ENCODE results near the gene FRMPD2.

The FRMPD2 gene

DNA sequence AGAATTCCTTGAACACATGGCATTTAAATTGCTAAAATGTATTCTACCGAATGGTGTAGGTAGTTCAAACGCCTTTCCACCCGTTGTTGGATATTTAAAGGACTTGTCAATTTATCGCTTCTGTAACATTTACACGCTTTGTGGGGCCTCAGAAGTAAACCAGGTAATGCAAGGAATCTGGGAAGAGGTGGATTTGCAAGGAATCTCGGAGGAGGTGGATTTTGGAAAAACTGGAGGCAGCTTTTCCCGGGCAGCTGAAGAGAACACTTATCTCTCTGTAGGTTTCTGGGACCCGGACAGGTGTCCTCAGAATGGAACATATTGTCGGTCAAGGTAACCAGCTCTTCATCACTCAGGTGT lies 31.4 kb upstream of the FRMPD2 start:
- no peak overlapping the region for H3K27ac ChIP-seq
- H3K4me3 ChIP-seq = peak overlapping the region; percentile 88
- no peaks in the 10 kb centered on the region for H3K36me3 ChIP-seq
- no peaks in the 10 kb centered on the region for H3K9me3 ChIP-seq
- peaks cover 38% of the 10 kb centered on the region for H4K20me1 ChIP-seq
- TF ChIP-seq Cebpa-rat (IDR thresholded peaks at IDR 0.05) = no peak
- H3K9ac ChIP-seq = no peak overlapping the region
- peaks cover 31% of the 10 kb centered on the region for H3K4me1 ChIP-seq
- peak overlapping the region; percentile 74 for H3K4me2 ChIP-seq
- no peaks in the 10 kb centered on the region for H3K27me3 ChIP-seq

DNA sequence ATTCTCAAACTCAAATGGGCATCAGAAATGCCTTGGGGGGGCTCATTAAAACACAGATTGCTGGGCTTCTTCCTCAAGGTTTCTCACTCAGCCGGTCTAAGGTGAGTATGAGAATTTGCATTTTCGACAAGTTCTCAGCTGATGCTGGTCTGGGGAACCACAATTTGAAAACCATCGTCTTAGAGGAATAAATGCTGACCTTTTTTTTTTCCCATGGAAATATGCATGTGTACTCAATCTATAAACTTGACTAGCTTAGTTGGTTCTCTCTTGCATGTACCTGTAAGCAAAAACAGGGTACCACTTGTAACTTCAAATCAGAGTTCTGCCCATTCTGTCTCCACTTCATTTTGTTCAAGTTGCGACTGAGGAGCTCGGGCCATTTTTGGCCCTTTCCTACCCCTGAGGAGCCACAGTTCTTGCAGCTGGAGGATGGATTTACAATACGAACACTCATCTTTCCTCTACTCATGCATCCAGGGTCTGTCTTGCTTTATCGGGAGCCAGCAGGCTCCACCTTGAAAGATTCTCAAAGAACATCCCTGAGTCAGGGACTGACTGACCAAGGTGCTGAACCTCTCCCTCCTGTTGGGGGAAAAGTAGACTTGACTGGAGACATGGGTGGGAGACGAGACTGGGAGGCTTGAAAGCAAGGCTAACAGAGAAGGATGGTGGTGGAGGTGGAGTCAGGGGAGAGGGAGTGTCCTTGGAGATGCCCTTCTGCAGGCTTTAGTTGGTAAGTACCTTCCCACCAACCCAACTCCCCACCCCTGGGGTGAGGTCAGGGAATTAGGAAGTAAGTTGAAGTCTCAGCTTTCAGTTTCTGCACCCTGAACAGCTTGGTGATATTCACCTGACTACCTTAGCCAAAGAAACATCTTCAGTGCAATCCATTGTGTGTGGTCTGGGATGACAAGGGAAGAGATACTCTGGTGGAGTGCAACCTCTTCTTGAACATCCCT lies 28.3 kb upstream of the FRMPD2 start:
- Histone ChIP-seq H3K4me1 (peaks cover 16% of the 10 kb centered on the region), H4K20me1 (peaks cover 9% of the 10 kb centered on the region; the same call in 1 of the 2 replicates), H3K9me3 (no peaks in the 10 kb centered on the region), H3K36me3 (no peaks in the 10 kb centered on the region), H3K9ac (no peak overlapping the region), H3K4me3 (no peak overlapping the region), H3K27ac (no peak overlapping the region), H3K4me2 (no peak overlapping the region), H3K27me3 (no peaks in the 10 kb centered on the region)
- no peak for TF ChIP-seq Cebpa-rat (IDR thresholded peaks at IDR 0.05)

DNA sequence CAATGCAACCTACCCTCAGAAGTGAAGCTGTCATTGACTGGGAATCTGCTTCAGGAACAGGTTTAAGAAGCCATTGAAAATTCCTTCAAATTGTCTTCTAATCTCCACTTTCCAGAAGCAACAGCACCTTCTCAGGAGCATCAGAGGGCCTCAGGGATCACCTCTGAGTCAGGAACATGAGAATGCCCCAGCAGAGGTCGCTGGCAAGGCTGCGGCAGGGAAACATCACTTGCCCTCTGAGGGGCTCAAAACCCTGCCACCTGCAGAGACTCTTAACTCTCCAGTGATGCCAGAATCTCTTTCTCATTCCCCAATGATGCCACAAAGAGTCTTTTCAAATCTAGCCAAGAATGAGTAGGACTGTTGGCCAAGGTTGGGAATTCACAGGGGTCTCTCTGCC lies 26.1 kb upstream of the FRMPD2 start:
- H3K4me1 ChIP-seq = peaks cover 8% of the 10 kb centered on the region; the same call in 1 of the 2 replicates
- no peaks in the 10 kb centered on the region for H3K36me3 ChIP-seq
- H3K4me2 ChIP-seq = no peak overlapping the region
- H4K20me1 ChIP-seq = no peaks in the 10 kb centered on the region
- H3K27me3 ChIP-seq = no peaks in the 10 kb centered on the region
- no peak overlapping the region for H3K4me3 ChIP-seq
- H3K9ac ChIP-seq = no peak overlapping the region
- H3K9me3 ChIP-seq = no peaks in the 10 kb centered on the region
- H3K27ac ChIP-seq = no peak overlapping the region
- TF ChIP-seq Cebpa-rat (IDR thresholded peaks at IDR 0.05) = no peak

DNA sequence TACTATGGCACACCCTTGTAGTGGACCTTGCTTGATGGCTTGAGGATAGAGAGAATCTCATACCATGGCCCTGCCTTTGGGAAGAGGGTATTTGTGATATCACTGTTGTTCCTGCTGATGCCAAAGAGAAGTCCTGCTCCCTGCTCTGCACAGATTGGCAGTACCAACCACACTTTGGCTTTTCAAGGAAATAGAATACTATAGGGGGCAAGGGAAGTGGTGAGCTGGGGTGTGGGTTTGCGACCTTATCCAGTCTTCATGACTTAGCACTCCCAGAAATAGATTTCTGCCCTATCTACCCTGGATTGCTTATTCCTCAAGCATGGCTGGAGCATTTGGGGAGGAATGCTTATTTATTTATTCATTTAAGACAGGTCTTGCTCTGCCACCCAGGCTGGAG lies 25.2 kb upstream of the FRMPD2 start:
- no peak for TF ChIP-seq Cebpa-rat (IDR thresholded peaks at IDR 0.05)
- no peaks in the 10 kb centered on the region for H4K20me1 ChIP-seq
- no peak overlapping the region for H3K9ac ChIP-seq
- 0 out of 2 replicates have a peak overlapping the region, but pooled peaks have one; percentile 9 for H3K4me2 ChIP-seq
- H3K27ac ChIP-seq = no peak overlapping the region
- no peaks in the 10 kb centered on the region for H3K27me3 ChIP-seq
- H3K4me1 ChIP-seq = peaks cover 8% of the 10 kb centered on the region; the same call in 1 of the 2 replicates
- no peaks in the 10 kb centered on the region for H3K9me3 ChIP-seq
- H3K36me3 ChIP-seq = no peaks in the 10 kb centered on the region
- no peak overlapping the region for H3K4me3 ChIP-seq

DNA sequence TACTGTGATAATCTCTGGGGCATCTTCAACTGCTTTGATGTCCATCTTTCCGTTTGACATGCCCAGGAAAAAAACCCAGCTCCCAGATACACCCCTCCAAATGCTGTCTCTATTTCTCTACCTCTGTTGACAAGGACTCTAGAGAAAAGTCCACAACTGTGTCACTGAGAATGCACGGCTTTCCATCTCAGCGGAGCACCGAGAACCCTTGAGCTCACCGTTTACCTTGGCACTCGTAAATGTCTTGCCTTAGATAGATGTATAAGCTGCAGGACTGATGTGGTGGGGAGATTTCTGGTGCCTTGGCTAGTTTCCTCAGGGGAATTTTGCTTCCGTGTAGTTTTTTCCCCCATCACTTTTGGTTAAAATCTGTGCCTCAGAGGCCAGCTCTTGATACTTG lies 24.6 kb upstream of the FRMPD2 start:
- Histone ChIP-seq H3K27me3 (no peaks in the 10 kb centered on the region), H3K4me2 (peak overlapping the region; percentile 9; the same call in 1 of the 2 replicates), H3K36me3 (no peaks in the 10 kb centered on the region), H3K9ac (no peak overlapping the region), H3K27ac (no peak overlapping the region), H3K4me1 (peaks cover 8% of the 10 kb centered on the region; the same call in 1 of the 2 replicates), H4K20me1 (no peaks in the 10 kb centered on the region), H3K9me3 (no peaks in the 10 kb centered on the region), H3K4me3 (no peak overlapping the region)
- TF ChIP-seq Cebpa-rat (IDR thresholded peaks at IDR 0.05) = no peak

DNA sequence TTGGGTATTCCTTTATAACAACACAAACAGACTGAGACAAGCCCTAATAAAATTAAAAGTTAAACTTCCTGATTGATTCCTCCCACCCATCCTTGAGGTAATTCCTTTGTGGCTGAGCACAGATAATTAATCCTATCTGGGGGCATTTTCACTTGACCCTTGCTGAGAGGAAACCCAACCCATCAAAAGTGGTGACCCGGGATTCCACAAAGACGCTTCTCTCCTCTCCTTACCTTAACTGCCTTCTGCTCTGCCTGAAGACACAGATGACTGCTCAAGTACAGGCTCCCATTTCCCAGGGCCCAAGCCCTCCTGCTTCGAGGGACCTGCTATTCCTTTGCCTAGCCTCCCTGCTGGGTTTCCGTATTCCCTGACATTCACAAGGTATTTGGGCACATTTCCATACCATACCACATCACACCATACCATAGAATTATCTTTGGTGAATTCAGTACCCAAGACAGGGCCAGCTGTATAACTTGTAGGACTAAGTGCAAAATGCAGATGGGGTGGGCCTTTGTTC lies 22.1 kb upstream of the FRMPD2 start:
- Histone ChIP-seq H3K27me3 (no peaks in the 10 kb centered on the region), H4K20me1 (no peaks in the 10 kb centered on the region), H3K4me2 (no peak overlapping the region), H3K9me3 (no peaks in the 10 kb centered on the region), H3K4me1 (peaks cover 8% of the 10 kb centered on the region; the same call in 1 of the 2 replicates), H3K9ac (no peak overlapping the region), H3K36me3 (no peaks in the 10 kb centered on the region), H3K27ac (no peak overlapping the region), H3K4me3 (no peak overlapping the region)
- no peak for TF ChIP-seq Cebpa-rat (IDR thresholded peaks at IDR 0.05)

DNA sequence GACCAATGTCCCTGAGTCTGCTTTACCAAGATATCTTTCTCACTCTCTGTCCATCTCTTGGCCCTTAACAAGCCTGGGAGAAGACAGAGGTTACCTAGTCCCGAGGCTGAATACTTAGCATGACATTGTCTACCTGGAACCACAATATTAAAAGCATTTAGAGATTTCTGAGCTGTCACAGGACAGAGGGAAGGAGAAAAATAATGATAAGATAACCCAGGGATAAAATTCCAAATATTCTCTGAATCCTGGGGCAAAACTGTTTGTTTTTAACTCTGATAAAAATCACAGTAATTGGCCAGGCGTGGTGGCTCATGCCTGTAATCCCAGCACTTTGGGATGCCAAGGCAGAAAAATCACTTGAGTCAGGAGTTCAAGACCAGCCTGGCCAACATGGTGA lies 19.9 kb upstream of the FRMPD2 start:
- TF ChIP-seq Cebpa-rat (IDR thresholded peaks at IDR 0.05) = no peak

DNA sequence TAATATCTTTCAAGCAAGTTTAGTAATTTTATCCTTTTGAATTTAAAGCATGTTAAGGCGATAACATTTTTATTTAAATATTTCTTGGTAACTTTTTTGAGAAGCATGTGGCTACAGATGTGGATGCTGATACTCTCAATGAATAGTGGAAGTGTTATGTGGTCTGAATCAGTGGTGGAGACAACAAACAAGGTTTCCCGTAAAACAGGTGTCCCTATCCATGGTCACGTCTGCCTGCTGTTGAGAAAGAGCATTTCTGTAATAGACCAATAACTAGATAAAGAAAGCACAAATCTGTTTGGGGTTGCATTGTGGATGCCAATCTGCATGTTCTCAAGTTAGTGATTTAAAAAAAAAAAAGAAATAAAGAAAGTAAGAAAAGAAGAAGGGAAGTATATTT lies 18.1 kb upstream of the FRMPD2 start:
- Histone ChIP-seq H3K4me3 (no peak overlapping the region), H3K4me2 (no peak overlapping the region), H3K36me3 (no peaks in the 10 kb centered on the region), H3K9ac (no peak overlapping the region), H4K20me1 (no peaks in the 10 kb centered on the region), H3K4me1 (peaks cover 11% of the 10 kb centered on the region; the same call in 1 of the 2 replicates), H3K27me3 (no peaks in the 10 kb centered on the region), H3K27ac (no peak overlapping the region), H3K9me3 (no peaks in the 10 kb centered on the region)
- TF ChIP-seq Cebpa-rat (IDR thresholded peaks at IDR 0.05) = no peak

More for the DNA sequence above, 19.9 kb upstream of the FRMPD2 start:
- H3K27me3 ChIP-seq = no peaks in the 10 kb centered on the region
- H4K20me1 ChIP-seq = no peaks in the 10 kb centered on the region
- no peak overlapping the region for H3K4me3 ChIP-seq
- no peak overlapping the region for H3K27ac ChIP-seq
- H3K9me3 ChIP-seq = no peaks in the 10 kb centered on the region
- H3K4me1 ChIP-seq = peaks cover 13% of the 10 kb centered on the region; the same call in 1 of the 2 replicates
- H3K36me3 ChIP-seq = no peaks in the 10 kb centered on the region
- no peak overlapping the region for H3K9ac ChIP-seq
- H3K4me2 ChIP-seq = no peak overlapping the region

DNA sequence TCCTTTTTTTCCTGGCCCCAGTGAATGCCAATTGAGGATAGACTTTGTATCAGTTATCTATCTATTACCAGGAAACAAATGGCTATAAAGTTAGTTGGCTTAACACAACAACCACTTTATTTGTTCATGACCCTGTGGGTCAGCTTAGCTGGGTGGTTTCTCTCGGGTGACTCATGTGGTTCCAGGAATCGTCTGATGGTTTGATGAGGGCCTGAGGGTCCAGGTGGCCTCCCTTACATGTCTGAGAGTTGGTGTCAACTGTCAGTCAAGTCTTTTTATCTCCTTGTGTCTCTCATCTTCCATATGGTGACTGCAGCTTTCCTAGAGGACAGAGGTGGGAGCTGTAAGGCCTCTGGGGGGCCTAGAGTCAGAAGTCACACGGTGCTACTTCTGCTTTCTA lies 16.7 kb upstream of the FRMPD2 start:
- Histone ChIP-seq H3K9ac (no peak overlapping the region), H3K9me3 (no peaks in the 10 kb centered on the region), H3K27ac (no peak overlapping the region), H3K36me3 (no peaks in the 10 kb centered on the region), H3K4me1 (peaks cover 11% of the 10 kb centered on the region; the same call in 1 of the 2 replicates), H3K27me3 (no peaks in the 10 kb centered on the region), H3K4me3 (no peak overlapping the region), H3K4me2 (no peak overlapping the region), H4K20me1 (no peaks in the 10 kb centered on the region)
- no peak for TF ChIP-seq Cebpa-rat (IDR thresholded peaks at IDR 0.05)

DNA sequence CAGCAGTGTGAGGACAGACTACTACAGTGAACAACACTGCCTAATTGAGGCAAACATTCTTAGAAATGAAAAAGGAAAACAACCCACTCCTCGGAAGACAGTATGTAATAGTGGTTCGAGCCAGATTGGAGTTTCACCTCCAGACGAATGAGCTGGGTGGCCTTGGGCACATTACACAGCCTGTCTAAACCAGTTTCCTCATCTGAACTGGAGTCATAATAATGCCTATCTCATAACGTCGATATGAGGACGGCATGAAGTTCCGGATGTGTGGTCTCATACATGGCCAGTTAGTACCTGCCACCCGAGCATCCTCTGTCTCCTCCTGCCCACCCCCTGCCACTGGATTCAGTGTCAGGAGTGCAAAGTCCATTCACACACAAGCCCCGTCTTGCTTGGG lies 15.8 kb upstream of the FRMPD2 start:
- no peak overlapping the region for H3K4me3 ChIP-seq

More for the DNA sequence above, 15.8 kb upstream of the FRMPD2 start:
- Histone ChIP-seq H4K20me1 (no peaks in the 10 kb centered on the region), H3K27ac (no peak overlapping the region), H3K27me3 (no peaks in the 10 kb centered on the region), H3K4me1 (peaks cover 20% of the 10 kb centered on the region), H3K9me3 (no peaks in the 10 kb centered on the region), H3K4me2 (no peak overlapping the region), H3K9ac (no peak overlapping the region), H3K36me3 (no peaks in the 10 kb centered on the region)
- no peak for TF ChIP-seq Cebpa-rat (IDR thresholded peaks at IDR 0.05)

Data from BLaER1 (cell line).